ENCODE measurements around the gene PCSK9.

DNA sequence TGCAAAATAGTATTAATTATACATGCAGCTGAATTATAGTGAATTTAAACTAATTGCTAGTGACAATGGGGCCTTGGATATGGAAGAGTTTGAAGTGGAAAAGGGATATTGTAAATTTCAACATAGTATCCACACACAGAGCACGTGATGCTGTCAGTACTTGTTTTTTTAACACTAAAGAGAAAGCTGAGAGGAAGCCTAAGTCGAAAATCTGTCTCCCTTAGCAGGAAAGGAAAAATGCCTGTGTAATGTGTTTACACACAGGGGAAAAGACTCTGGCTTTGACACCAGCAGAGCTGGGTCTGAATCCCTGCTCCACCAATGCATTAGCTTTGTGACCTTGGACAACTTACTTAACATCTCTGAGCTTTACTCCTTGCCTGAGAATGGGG, 42.6 kb downstream of the PCSK9 start:
- TF ChIP-seq, protein P1, sequence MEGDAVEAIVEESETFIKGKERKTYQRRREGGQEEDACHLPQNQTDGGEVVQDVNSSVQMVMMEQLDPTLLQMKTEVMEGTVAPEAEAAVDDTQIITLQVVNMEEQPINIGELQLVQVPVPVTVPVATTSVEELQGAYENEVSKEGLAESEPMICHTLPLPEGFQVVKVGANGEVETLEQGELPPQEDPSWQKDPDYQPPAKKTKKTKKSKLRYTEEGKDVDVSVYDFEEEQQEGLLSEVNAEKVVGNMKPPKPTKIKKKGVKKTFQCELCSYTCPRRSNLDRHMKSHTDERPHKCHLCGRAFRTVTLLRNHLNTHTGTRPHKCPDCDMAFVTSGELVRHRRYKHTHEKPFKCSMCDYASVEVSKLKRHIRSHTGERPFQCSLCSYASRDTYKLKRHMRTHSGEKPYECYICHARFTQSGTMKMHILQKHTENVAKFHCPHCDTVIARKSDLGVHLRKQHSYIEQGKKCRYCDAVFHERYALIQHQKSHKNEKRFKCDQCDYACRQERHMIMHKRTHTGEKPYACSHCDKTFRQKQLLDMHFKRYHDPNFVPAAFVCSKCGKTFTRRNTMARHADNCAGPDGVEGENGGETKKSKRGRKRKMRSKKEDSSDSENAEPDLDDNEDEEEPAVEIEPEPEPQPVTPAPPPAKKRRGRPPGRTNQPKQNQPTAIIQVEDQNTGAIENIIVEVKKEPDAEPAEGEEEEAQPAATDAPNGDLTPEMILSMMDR (IDR thresholded peaks at IDR 0.05), result no peak
- TF ChIP-seq POLR2A (IDR thresholded peaks at IDR 0.05), result no peak

Data from thyroid gland (tissue), 4 donors.